DOHH2 (cell line): ENCODE data around the gene SLC2A13.

Experiments
- EZH2phosphoT487 ChIP-seq: fragments of 200-600 bp; sonication (generic); IDR thresholded peaks from 2 replicates; pipeline ENCODE4 v1.6.1; 2017; ENCODE audit warnings: borderline replicate concordance, mild to moderate bottlenecking, antibody characterized with exemption, low read length, moderate library complexity, mixed read lengths
- TF ChIP-seq, protein P1 (sequence below): fragments of 200-600 bp; sonication (generic); IDR thresholded peaks from one replicate; pipeline ENCODE4 v1.5.1; 2014; ENCODE audit warnings: antibody characterized with exemption, mild to moderate bottlenecking, low read depth, low read length; ENCODE audit not compliant: poor library complexity, severe bottlenecking

DNA sequence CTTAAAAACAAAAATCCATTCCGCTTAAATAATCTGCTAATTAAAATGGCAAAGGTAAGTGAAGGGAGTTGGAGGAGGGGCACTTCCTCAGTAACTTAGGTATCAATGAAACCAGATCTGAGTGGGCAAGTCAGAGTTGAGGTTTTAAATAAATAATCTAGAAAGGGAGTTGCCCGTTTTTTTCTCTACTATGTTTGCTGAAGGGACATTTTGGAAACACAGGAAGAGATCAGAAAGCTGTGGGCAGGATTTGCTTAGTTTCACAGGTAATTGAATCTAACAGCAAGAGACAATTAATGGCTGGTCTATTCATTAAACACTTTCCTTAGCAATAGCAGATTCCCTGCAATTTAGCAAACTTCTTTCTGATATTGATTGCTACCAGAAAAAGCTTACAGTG lies 300.2 kb downstream of the SLC2A13 start:
- TF ChIP-seq, protein P1, sequence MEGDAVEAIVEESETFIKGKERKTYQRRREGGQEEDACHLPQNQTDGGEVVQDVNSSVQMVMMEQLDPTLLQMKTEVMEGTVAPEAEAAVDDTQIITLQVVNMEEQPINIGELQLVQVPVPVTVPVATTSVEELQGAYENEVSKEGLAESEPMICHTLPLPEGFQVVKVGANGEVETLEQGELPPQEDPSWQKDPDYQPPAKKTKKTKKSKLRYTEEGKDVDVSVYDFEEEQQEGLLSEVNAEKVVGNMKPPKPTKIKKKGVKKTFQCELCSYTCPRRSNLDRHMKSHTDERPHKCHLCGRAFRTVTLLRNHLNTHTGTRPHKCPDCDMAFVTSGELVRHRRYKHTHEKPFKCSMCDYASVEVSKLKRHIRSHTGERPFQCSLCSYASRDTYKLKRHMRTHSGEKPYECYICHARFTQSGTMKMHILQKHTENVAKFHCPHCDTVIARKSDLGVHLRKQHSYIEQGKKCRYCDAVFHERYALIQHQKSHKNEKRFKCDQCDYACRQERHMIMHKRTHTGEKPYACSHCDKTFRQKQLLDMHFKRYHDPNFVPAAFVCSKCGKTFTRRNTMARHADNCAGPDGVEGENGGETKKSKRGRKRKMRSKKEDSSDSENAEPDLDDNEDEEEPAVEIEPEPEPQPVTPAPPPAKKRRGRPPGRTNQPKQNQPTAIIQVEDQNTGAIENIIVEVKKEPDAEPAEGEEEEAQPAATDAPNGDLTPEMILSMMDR, result no peak
- TF ChIP-seq EZH2phosphoT487, result no peak
